Fibroblast of skin of right quadriceps (primary cell): ENCODE measurements around the gene TCAF2.
"Not testable (repeated sequence)": the region's sequence is repeated elsewhere in the genome, so short reads cannot be mapped to it uniquely, and the experiment has no call there.

Experiments
- DNase-seq: peaks from one replicate; pipeline ENCODE4 v3.0.0-alpha.2; 2013

TCAF2 gene

GRCh38 chr7:143620646-143621045, at the start of gene TCAF2:
Gene TCAF2, plus strand, starts transcription at chr7:143620974.
- DNase-seq = not testable (repeated sequence)

- not testable (repeated sequence) for DNase-seq
These were observed 49.3 kb upstream of the TCAF2 start, which contains the start of gene CTAGE15 for GRCh38 chr7:143571501-143571900. Gene CTAGE15, plus strand, starts transcription at chr7:143571801. Its CDS starts 17 bp downstream, at chr7:143571818.

GRCh38 chr7:143588183-143588582, 32.6 kb upstream of the TCAF2 start:
- not testable (repeated sequence) for DNase-seq

DNA sequence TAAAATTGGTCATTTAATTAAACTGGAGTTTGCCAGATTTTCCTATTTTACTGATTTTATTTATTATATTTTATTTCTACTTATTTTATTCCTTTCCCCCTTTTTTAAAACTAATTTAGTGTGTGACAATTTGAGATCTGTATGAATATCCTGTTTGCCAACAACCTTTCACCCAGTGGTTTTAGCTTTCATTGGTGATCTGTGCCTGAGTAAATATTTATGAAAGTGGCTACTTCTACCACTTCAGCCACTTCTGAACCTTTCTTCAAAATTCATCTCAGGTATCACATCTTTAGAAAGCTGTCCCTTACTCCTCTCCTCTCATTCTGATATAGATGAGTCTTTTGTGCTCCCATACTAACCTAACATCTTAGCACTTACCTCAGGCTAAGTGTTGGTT, 30.9 kb upstream of the TCAF2 start:
- DNase-seq = not testable (repeated sequence)

- not testable (repeated sequence) for DNase-seq
These were observed 22.7 kb upstream of the TCAF2 start for GRCh38 chr7:143598086-143598485.

DNA sequence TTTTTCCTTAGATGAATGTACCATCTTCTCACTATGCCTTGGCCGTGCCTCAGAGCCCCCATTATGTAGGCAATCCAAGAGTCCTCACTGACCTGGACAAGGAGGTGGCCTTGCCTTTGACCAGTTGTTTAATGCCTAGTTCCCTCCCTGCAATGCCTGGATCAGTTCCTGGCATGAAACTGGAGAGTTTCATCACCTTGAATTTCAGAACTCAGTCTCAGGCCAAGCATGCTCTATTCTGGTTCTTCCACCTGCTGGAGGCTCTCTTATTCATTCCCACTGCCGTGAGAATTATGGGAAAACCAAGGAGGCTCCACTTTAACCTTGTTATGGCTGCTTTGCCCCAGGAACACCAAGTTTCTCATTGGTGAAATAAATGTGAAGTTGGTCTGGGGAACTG, 17.2 kb upstream of the TCAF2 start:
- not testable (repeated sequence) for DNase-seq

- DNase-seq = not testable (repeated sequence)
These were observed 14.7 kb upstream of the TCAF2 start for GRCh38 chr7:143606088-143606487.

- not testable (repeated sequence) for DNase-seq
These were observed 5.2 kb upstream of the TCAF2 start for GRCh38 chr7:143615545-143615944.

GRCh38 chr7:143617204-143617603, 3.6 kb upstream of the TCAF2 start:
- DNase-seq = not testable (repeated sequence)

DNA sequence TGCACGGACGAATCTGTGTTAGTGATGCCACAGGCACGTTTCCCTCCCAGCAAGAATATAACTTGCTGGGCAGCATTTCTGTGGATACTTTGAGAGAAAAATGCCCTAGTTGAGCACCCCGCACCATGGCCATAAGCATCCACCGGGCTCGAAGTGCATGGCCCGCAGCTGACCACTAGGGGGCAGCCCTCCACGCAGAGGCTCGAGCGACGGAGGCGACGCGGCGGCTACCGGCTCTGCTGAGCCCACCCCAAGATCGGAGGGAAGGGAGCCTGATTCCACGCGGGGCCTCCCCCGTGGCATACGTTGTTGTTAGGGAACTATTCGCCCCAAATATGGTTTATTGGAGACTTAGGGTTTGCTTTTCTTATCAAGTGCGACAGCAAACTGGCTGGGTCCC, 716 bp upstream of the TCAF2 start:
- DNase-seq = not testable (repeated sequence)

GRCh38 chr7:143621175-143621574, 401 bp downstream of the TCAF2 start:
- DNase-seq = not testable (repeated sequence)

DNA sequence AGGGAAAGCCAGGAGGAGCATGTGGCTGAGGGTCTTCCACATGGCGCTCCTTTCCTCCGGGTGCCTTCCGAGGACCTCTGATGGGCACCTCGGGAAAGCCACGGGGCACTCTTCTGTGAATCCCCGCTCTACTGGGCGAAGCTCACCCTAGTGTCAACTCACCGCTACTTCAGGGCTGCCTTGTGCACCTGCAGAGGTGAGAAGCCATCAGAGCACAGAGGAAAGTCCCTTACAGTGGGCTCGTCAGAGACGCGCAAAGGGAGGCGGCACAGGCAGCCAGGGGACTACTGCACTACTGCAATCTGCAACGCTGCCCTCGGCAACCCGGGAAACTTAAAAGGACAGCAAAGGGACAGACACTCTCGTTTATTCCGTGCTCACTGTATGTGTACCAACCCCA, 1.4 kb downstream of the TCAF2 start:
- DNase-seq = not testable (repeated sequence)

DNA sequence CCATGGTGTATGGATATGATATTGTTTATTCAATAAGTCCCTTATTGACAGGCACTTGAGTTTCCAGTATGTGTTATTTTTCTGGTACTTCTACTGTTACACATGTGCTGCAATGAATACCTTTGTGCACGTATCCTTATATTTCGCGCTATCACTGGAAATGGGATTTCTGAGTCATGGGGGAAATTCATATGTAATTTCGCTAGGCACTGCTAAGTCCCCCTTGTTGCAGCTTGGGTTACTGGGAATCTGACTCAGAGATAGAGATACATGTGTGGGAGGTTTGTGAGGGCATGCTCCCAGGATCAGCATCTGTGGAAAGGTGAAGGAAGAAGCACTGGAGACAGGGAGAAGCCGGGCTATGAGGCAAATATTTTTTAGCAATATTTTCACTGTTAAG, 9.9 kb downstream of the TCAF2 start:
- DNase-seq = not testable (repeated sequence)

DNA sequence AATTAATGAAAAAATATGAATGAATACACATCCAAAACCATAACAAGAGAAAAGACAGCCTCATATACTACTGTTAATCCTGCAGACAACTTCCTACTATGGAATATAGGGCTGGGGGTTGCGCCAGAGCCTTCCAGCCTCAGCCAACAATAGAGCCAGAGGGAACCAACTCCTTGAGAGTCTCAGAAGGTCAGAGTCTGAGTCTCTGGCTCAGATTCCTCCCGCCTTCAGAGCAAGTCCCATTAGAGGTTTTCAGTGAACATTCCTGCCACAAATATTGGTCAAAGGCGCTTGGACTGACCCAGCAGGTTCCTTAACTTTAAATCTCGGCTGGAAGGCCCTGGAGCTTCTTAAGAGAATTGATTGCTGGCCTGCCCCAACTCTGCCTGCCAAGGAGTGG, 11.7 kb downstream of the TCAF2 start:
- not testable (repeated sequence) for DNase-seq

- DNase-seq = not testable (repeated sequence)
These were observed 12.3 kb downstream of the TCAF2 start for GRCh38 chr7:143633013-143633618.

DNA sequence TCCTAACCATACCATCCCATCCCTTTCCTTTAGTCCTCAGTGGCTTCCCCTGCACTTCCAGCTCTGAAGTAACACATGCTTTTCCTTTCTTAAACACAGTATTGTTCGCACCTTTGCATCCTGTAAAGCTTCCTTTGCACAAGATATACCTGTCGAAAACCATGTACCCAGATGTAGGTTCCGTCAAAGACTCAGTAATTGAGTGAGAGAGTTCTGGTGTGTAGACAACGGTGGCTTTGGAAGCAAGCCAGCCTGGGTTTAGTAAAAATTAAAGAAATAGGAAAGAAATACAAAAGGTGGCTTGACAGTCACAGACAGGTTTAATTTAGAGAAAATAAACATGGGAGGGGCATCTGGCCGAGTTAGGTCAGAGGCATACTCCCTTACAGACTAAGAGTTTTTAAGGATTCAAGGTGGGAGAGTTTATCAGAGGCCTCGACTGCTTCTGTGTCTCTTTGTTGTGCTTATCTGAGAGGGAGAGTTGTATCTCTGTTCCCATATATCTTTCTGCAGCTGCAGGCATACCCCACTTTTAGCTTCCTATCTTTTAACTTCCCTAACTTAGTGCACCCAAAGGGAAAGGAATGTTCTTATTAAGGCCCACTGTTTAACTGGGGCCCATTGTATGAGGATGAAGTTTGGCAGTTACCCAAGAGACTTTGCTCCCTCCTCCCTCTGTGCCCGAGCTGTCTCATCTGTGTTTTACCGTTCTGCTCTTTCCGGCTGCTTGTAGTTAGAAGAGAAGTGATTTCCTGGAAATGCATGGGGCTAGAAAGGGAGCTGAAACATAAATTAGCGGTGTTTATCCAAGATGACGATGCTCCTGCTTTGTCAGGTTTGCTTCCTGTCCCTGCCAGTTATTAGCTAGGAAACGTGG, 14.8 kb downstream of the TCAF2 start:
- DNase-seq = not testable (repeated sequence)

- DNase-seq = not testable (repeated sequence)
These were observed 18.6 kb downstream of the TCAF2 start for GRCh38 chr7:143639372-143639771.

DNA sequence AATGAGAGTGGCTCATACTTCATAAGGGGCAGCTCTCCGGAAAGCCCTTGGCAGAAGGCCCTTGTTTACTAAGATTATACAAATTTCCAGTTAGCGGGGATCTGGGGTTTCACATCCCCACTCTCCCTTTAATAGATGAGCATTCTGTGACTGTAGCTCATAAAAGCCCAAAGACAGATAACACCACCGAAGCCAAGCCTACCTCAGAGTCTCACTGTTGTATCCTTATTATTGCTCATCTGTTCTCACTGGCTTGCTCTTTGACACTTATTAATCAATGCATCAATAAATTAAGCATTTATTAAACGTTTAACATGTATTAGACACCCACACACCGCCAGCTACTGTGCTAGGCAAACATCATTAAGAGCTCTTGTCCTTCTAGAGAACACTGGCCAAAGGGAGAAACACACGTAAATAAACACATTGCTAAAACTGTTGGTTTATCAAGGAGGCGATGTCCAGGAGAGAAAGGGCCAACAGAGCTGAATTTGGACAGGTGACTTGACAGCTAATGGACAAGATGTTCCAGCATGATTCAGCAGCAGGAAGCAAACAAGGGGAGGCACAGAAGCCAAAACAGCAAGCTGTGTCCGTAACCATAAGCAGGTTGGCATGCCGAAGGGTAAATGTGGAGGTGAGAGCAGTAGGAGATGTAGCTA, 19.9 kb downstream of the TCAF2 start:
- DNase-seq = not testable (repeated sequence)

DNA sequence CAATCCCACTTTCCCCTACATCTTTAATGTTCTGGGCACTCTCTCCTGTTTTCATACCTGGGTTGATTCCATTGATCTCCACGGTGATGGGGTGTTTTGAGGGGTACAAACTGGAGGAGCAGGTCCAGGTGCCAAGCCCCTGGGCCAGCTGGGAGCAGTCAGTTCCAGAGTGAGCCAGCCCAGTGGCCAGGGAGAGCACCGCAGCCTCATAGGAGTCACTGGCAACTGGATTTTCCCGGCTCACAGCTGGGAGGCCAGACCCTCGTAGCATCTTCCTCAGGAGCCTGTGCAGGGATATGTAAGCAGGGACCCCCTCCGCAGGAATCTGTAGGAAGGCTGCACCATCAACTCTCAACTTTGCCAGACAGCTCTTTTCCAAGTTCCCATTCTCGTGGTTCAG, 25.8 kb downstream of the TCAF2 start:
- DNase-seq = not testable (repeated sequence)

GRCh38 chr7:143649902-143650301, 29.1 kb downstream of the TCAF2 start:
- DNase-seq = not testable (repeated sequence)

- not testable (repeated sequence) for DNase-seq
These were observed 29.7 kb downstream of the TCAF2 start for GRCh38 chr7:143650447-143650846.
